ENCODE data around the gene KRT1.

KRT1 gene

DNA sequence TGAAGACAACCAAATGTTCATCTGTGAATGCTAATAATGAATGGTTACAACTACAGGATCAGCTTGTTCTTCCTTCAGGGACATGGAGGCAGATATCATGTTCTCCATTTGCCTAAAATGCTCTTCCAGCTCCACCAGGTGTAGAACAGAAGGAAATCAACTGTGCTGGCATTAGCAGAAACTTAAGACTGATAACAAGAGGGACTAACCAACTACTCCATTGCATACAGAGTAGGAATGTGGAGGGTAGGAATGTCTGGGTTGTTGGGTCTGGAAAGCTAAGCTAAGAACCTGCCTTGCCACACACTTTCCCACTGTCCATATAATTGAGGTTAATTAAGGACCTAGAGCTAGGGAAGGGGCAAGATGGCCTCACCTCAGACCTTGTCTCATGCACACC, 16.8 kb downstream of the KRT1 start (continued):
- TF ChIP-seq, protein P1, sequence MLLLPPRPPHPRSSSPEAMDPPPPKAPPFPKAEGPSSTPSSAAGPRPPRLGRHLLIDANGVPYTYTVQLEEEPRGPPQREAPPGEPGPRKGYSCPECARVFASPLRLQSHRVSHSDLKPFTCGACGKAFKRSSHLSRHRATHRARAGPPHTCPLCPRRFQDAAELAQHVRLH (tag by site-specific recombination; IDR thresholded peaks at IDR 0.05): no peak
- TF ChIP-seq ZBTB1 (tag by site-specific recombination; IDR thresholded peaks at IDR 0.05): no peak
- no peak for TF ChIP-seq ZNF404 (tag by site-specific recombination; IDR thresholded peaks at IDR 0.05)
- TF ChIP-seq KLF9 (tag by site-specific recombination; IDR thresholded peaks at IDR 0.05; ENCODE audit: low read depth): no peak
- no peak for TF ChIP-seq ZNF610 (tag by site-specific recombination; IDR thresholded peaks at IDR 0.05; ENCODE audit: borderline replicate concordance)
- TF ChIP-seq ZNF514 (tag by site-specific recombination; IDR thresholded peaks at IDR 0.05): no peak
- TF ChIP-seq SP7 (tag by site-specific recombination; IDR thresholded peaks at IDR 0.05): no peak
- TF ChIP-seq, protein P2, sequence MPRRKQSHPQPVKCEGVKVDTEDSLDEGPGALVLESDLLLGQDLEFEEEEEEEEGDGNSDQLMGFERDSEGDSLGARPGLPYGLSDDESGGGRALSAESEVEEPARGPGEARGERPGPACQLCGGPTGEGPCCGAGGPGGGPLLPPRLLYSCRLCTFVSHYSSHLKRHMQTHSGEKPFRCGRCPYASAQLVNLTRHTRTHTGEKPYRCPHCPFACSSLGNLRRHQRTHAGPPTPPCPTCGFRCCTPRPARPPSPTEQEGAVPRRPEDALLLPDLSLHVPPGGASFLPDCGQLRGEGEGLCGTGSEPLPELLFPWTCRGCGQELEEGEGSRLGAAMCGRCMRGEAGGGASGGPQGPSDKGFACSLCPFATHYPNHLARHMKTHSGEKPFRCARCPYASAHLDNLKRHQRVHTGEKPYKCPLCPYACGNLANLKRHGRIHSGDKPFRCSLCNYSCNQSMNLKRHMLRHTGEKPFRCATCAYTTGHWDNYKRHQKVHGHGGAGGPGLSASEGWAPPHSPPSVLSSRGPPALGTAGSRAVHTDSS (tag by site-specific recombination; IDR thresholded peaks at IDR 0.05): no peak
- no peak for TF ChIP-seq ZEB2 (tag by site-specific recombination; IDR thresholded peaks at IDR 0.05)
- TF ChIP-seq ZSCAN23 (tag by site-specific recombination; IDR thresholded peaks at IDR 0.05): no peak

DNA sequence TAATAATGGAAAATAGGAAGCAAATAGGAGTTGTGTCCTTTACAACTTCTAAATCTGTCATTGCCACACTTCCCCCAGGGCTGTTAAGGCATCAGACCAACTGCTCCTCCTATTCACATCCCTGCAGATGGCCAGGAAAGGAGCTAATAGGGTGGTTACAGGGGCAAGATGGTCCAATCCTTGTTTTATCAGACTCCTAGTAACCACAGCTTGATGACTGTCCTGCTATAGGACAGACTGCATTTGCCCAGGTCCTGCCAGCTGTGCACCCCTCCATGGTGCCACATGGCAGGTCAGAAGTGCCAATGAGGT, 17.3 kb downstream of the KRT1 start:
- H3K27ac ChIP-seq (ENCODE audit: extremely low read depth, low read depth, low read length): no peak overlapping the region
- ChIA-PET CTCF (interaction anchor here (0.7 to 1.5 kb wide), 2 partner anchors 83 to 217 kb away, joined by 7 read pairs; no protein-coding TSS in a partner anchor), POLR2A (no interaction called here)
- no peaks in the 10 kb centered on the region for H3K36me3 ChIP-seq (ENCODE audit: control insufficient read depth in 2 of 2, insufficient read depth in 1 of 2, low read length in 2 of 2)
- H3K4me3 ChIP-seq (ENCODE audit: low read depth, low read length): no peak overlapping the region
- no peaks in the 10 kb centered on the region for H3K4me1 ChIP-seq (ENCODE audit: control insufficient read depth, insufficient read depth, low read length)
- no peaks in the 10 kb centered on the region for H3K9me3 ChIP-seq (ENCODE audit: control insufficient read depth, insufficient read depth, low read depth, low read length)
- no peak for TF ChIP-seq ZNF624 (tag by site-specific recombination; IDR thresholded peaks at IDR 0.05)
- TF ChIP-seq ZNF623 (tag by site-specific recombination; IDR thresholded peaks at IDR 0.05): no peak
- TF ChIP-seq FEZF1 (tag by site-specific recombination; IDR thresholded peaks at IDR 0.05): no peak
- TF ChIP-seq, protein P3, sequence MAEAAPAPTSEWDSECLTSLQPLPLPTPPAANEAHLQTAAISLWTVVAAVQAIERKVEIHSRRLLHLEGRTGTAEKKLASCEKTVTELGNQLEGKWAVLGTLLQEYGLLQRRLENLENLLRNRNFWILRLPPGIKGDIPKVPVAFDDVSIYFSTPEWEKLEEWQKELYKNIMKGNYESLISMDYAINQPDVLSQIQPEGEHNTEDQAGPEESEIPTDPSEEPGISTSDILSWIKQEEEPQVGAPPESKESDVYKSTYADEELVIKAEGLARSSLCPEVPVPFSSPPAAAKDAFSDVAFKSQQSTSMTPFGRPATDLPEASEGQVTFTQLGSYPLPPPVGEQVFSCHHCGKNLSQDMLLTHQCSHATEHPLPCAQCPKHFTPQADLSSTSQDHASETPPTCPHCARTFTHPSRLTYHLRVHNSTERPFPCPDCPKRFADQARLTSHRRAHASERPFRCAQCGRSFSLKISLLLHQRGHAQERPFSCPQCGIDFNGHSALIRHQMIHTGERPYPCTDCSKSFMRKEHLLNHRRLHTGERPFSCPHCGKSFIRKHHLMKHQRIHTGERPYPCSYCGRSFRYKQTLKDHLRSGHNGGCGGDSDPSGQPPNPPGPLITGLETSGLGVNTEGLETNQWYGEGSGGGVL (tag by site-specific recombination; IDR thresholded peaks at IDR 0.05): no peak
- TF ChIP-seq, protein P4, sequence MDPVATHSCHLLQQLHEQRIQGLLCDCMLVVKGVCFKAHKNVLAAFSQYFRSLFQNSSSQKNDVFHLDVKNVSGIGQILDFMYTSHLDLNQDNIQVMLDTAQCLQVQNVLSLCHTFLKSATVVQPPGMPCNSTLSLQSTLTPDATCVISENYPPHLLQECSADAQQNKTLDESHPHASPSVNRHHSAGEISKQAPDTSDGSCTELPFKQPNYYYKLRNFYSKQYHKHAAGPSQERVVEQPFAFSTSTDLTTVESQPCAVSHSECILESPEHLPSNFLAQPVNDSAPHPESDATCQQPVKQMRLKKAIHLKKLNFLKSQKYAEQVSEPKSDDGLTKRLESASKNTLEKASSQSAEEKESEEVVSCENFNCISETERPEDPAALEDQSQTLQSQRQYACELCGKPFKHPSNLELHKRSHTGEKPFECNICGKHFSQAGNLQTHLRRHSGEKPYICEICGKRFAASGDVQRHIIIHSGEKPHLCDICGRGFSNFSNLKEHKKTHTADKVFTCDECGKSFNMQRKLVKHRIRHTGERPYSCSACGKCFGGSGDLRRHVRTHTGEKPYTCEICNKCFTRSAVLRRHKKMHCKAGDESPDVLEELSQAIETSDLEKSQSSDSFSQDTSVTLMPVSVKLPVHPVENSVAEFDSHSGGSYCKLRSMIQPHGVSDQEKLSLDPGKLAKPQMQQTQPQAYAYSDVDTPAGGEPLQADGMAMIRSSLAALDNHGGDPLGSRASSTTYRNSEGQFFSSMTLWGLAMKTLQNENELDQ (tag by site-specific recombination; IDR thresholded peaks at IDR 0.05; ENCODE audit: low read depth): no peak
- TF ChIP-seq ZBTB1 (tag by site-specific recombination; IDR thresholded peaks at IDR 0.05): no peak
- TF ChIP-seq, protein P5, sequence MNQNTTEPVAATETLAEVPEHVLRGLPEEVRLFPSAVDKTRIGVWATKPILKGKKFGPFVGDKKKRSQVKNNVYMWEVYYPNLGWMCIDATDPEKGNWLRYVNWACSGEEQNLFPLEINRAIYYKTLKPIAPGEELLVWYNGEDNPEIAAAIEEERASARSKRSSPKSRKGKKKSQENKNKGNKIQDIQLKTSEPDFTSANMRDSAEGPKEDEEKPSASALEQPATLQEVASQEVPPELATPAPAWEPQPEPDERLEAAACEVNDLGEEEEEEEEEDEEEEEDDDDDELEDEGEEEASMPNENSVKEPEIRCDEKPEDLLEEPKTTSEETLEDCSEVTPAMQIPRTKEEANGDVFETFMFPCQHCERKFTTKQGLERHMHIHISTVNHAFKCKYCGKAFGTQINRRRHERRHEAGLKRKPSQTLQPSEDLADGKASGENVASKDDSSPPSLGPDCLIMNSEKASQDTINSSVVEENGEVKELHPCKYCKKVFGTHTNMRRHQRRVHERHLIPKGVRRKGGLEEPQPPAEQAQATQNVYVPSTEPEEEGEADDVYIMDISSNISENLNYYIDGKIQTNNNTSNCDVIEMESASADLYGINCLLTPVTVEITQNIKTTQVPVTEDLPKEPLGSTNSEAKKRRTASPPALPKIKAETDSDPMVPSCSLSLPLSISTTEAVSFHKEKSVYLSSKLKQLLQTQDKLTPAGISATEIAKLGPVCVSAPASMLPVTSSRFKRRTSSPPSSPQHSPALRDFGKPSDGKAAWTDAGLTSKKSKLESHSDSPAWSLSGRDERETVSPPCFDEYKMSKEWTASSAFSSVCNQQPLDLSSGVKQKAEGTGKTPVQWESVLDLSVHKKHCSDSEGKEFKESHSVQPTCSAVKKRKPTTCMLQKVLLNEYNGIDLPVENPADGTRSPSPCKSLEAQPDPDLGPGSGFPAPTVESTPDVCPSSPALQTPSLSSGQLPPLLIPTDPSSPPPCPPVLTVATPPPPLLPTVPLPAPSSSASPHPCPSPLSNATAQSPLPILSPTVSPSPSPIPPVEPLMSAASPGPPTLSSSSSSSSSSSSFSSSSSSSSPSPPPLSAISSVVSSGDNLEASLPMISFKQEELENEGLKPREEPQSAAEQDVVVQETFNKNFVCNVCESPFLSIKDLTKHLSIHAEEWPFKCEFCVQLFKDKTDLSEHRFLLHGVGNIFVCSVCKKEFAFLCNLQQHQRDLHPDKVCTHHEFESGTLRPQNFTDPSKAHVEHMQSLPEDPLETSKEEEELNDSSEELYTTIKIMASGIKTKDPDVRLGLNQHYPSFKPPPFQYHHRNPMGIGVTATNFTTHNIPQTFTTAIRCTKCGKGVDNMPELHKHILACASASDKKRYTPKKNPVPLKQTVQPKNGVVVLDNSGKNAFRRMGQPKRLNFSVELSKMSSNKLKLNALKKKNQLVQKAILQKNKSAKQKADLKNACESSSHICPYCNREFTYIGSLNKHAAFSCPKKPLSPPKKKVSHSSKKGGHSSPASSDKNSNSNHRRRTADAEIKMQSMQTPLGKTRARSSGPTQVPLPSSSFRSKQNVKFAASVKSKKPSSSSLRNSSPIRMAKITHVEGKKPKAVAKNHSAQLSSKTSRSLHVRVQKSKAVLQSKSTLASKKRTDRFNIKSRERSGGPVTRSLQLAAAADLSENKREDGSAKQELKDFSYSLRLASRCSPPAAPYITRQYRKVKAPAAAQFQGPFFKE (tag by site-specific recombination; IDR thresholded peaks at IDR 0.05; ENCODE audit: borderline replicate concordance): no peak
- TF ChIP-seq ZNF530 (tag by site-specific recombination; IDR thresholded peaks at IDR 0.05; ENCODE audit: low read depth): no peak
- TF ChIP-seq ZNF521 (tag by site-specific recombination; IDR thresholded peaks at IDR 0.05): no peak
- TF ChIP-seq ZNF146 (tag by site-specific recombination; IDR thresholded peaks at IDR 0.05): no peak
